Neural progenitor cell (in vitro differentiated cells): ENCODE results near the gene MRPL36. TPM values are rescaled to one million over a fixed set of nuclear protein-coding genes. Genes with fewer than 3 reads are reported as not detected.

Experiments used
- DNase-seq: peaks from one replicate; pipeline ENCODE4 v3.0.0-alpha.2; 2016; ENCODE audit warnings: low spot score
- H2AFZ ChIP-seq: fragments of 200-600 bp; sonication (generic); replicated peaks from 2 replicates; pipeline ENCODE4 v1.6.1; 2016; ENCODE audit warnings: antibody characterized with exemption
- H3F3A ChIP-seq: fragments of 200-600 bp; sonication (generic); 2 replicates; pipeline ENCODE4 v1.6.1; 2016; ENCODE audit warnings: antibody characterized with exemption, low read depth
- H3K27ac ChIP-seq: fragments of 200-600 bp; sonication (generic); 2 replicates; pipeline ENCODE4 v1.5.1; 2016; ENCODE audit warnings: mild to moderate bottlenecking
- H3K27me3 ChIP-seq: fragments of 200-600 bp; sonication (generic); 2 replicates; pipeline ENCODE4 v1.6.1; 2016; ENCODE audit warnings: mild to moderate bottlenecking, moderate library complexity
- H3K36me3 ChIP-seq: fragments of 200-600 bp; sonication (generic); 2 replicates; pipeline ENCODE4 v1.5.1; 2016
- H3K4me1 ChIP-seq: fragments of 200-600 bp; sonication (generic); 2 replicates; pipeline ENCODE4 v1.6.1; 2016; ENCODE audit warnings: mixed run types
- H3K4me2 ChIP-seq: fragments of 200-600 bp; sonication (generic); 2 replicates; pipeline ENCODE4 v1.6.1; 2016
- H3K4me3 ChIP-seq: fragments of 200-600 bp; sonication (generic); 2 replicates; pipeline ENCODE4 v1.5.1; 2016
- H3K79me2 ChIP-seq: fragments of 200-600 bp; sonication (generic); 2 replicates; pipeline ENCODE4 v1.6.1; 2016; ENCODE audit warnings: low read depth
- H3K9ac ChIP-seq: fragments of 200-600 bp; sonication (generic); 2 replicates; pipeline ENCODE4 v1.6.1; 2016
- H3K9me3 ChIP-seq: fragments of 200-600 bp; sonication (generic); 2 replicates; pipeline ENCODE4 v1.5.1; 2016; ENCODE audit warnings: low read depth
- H4K20me1 ChIP-seq: fragments of 200-600 bp; sonication (generic); 2 replicates; pipeline ENCODE4 v1.6.1; 2016; ENCODE audit warnings: low read depth
- H3K27ac Mint-ChIP-seq: 3 replicates; pipeline ENCODE4 v1.8.0; 2021; ENCODE audit warnings: mixed read lengths
- H3K27me3 Mint-ChIP-seq: 2 replicates; pipeline ENCODE4 v1.8.0; 2022; ENCODE audit warnings: low read depth, mild to moderate bottlenecking, inconsistent platforms, moderate library complexity, mixed read lengths; ENCODE audit not compliant: insufficient read depth
- H3K36me3 Mint-ChIP-seq: 3 replicates; pipeline ENCODE4 v1.8.0; 2021; ENCODE audit warnings: mixed read lengths
- H3K4me1 Mint-ChIP-seq: 3 replicates; pipeline ENCODE4 v1.8.0; 2021; ENCODE audit warnings: mixed read lengths
- H3K4me3 Mint-ChIP-seq: 3 replicates; pipeline ENCODE4 v1.8.0; 2021; ENCODE audit warnings: mild to moderate bottlenecking, moderate library complexity, mixed read lengths
- H3K9me3 Mint-ChIP-seq: 3 replicates; pipeline ENCODE4 v1.8.0; 2020; ENCODE audit warnings: mixed read lengths
- CTCF ChIP-seq: fragments of 200-600 bp; sonication (generic); IDR thresholded peaks from 2 replicates; pipeline ENCODE4 v1.5.1; 2017; ENCODE audit warnings: antibody characterized with exemption, mild to moderate bottlenecking
- EZH2 ChIP-seq: fragments of 200-600 bp; sonication (generic); IDR thresholded peaks from 2 replicates; pipeline ENCODE4 v1.6.1; 2017; ENCODE audit warnings: antibody characterized with exemption, mild to moderate bottlenecking, moderate library complexity
- EZH2phosphoT487 ChIP-seq: fragments of 200-600 bp; sonication (generic); IDR thresholded peaks from 2 replicates; pipeline ENCODE4 v1.6.1; 2017; ENCODE audit warnings: antibody characterized with exemption
- total RNA-seq: library from RNA; depleted of rRNA; stranded (reverse); fragments of >200 nt; gene quantifications from 2 replicates; pipeline ENCODE4 v1.2.3, GENCODE V29; 2015; ENCODE audit warnings: low replicate concordance

MRPL36 gene
- total RNA-seq, 1 donor from 2014 or later = 22.2 TPM

- Histone ChIP-seq H3K27ac (no peak overlapping the region), H4K20me1 (no peaks in the 10 kb centered on the region), H3K9ac (no peak overlapping the region), H3K4me1 (peaks cover 7% of the 10 kb centered on the region), H3K9me3 (no peaks in the 10 kb centered on the region), H3K27me3 (no peaks in the 10 kb centered on the region), H3K79me2 (no peaks in the 10 kb centered on the region), H3F3A (peaks cover 2% of the 10 kb centered on the region), H3K4me3 (no peak overlapping the region), H3K4me2 (no peak overlapping the region), H3K36me3 (no peaks in the 10 kb centered on the region), H2AFZ (no peak overlapping the region)
- peaks cover 13% of the 10 kb centered on the region for H3K9me3 Mint-ChIP-seq
- H3K4me1 Mint-ChIP-seq = peaks cover 25% of the 10 kb centered on the region
- H3K27me3 Mint-ChIP-seq = peaks cover 8% of the 10 kb centered on the region
- H3K36me3 Mint-ChIP-seq = peaks cover 5% of the 10 kb centered on the region
- TF ChIP-seq EZH2 (no peak), CTCF (no peak), EZH2phosphoT487 (no peak)
- no peak for DNase-seq
- no peak overlapping the region for H3K4me3 Mint-ChIP-seq
- H3K27ac Mint-ChIP-seq = no peak overlapping the region
Measured at GRCh38 chr5:1760656-1761452, 38.8 kb downstream of the MRPL36 start.

- Histone ChIP-seq H4K20me1 (no peaks in the 10 kb centered on the region), H3K4me1 (peaks cover 11% of the 10 kb centered on the region), H3K27ac (no peak overlapping the region), H3K9me3 (no peaks in the 10 kb centered on the region), H3K79me2 (no peaks in the 10 kb centered on the region), H3K27me3 (no peaks in the 10 kb centered on the region), H3F3A (peaks cover 2% of the 10 kb centered on the region), H3K4me3 (no peak overlapping the region), H3K4me2 (no peak overlapping the region), H2AFZ (no peak overlapping the region), H3K36me3 (no peaks in the 10 kb centered on the region), H3K9ac (no peak overlapping the region)
- Mint-ChIP-seq H3K9me3 (peaks cover 13% of the 10 kb centered on the region), H3K27ac (no peak overlapping the region), H3K4me3 (no peak overlapping the region), H3K4me1 (peaks cover 31% of the 10 kb centered on the region), H3K27me3 (peaks cover 8% of the 10 kb centered on the region), H3K36me3 (peaks cover 5% of the 10 kb centered on the region)
- no peak for DNase-seq
- TF ChIP-seq EZH2 = no peak
- no peak for TF ChIP-seq CTCF
- TF ChIP-seq EZH2phosphoT487 = no peak
Measured at GRCh38 chr5:1760231-1760630, 39.4 kb downstream of the MRPL36 start.

- H3K4me1 Mint-ChIP-seq = peaks cover 27% of the 10 kb centered on the region
- H3K27me3 Mint-ChIP-seq = peaks cover 8% of the 10 kb centered on the region
- no peaks in the 10 kb centered on the region for H3K27me3 ChIP-seq
- H4K20me1 ChIP-seq = no peaks in the 10 kb centered on the region
- DNase-seq = no peak
- no peaks in the 10 kb centered on the region for H3K36me3 ChIP-seq
- no peak for TF ChIP-seq EZH2
- TF ChIP-seq CTCF = no peak
- no peak for TF ChIP-seq EZH2phosphoT487
- peaks cover 11% of the 10 kb centered on the region for H3K4me1 ChIP-seq
- no peak overlapping the region for H2AFZ ChIP-seq
- no peak overlapping the region for H3K27ac ChIP-seq
- H3F3A ChIP-seq = peaks cover 2% of the 10 kb centered on the region
- H3K4me3 Mint-ChIP-seq = no peak overlapping the region
- H3K79me2 ChIP-seq = no peaks in the 10 kb centered on the region
- H3K27ac Mint-ChIP-seq = no peak overlapping the region
- no peak overlapping the region for H3K9ac ChIP-seq
- H3K4me2 ChIP-seq = no peak overlapping the region
- no peak overlapping the region for H3K4me3 ChIP-seq
- no peaks in the 10 kb centered on the region for H3K9me3 ChIP-seq
- H3K9me3 Mint-ChIP-seq = peaks cover 13% of the 10 kb centered on the region
- H3K36me3 Mint-ChIP-seq = peaks cover 5% of the 10 kb centered on the region
Measured at GRCh38 chr5:1759378-1759970, 40.2 kb downstream of the MRPL36 start.
